PC-9 (cell line): ENCODE measurements around the gene MKNK2. TPM values are rescaled to one million over a fixed set of nuclear protein-coding genes. Genes with fewer than 3 reads are reported as not detected.

Experiments
- BruUV-seq: library from RNA; stranded (reverse); fragments of 400-500 nt; replicated peaks from 2 replicates; lab custom pipeline; 2021; lab: Mats Ljungman, UMichigan
- CTCF ChIA-PET: fragments of 300-600 bp; sonication (Branson Sonifier 250); formaldehyde crosslinking; loops from one replicate; lab custom pipeline; 2022; ENCODE audit warnings: antibody characterized with exemption; lab: Charles Lee
- POLR2A ChIA-PET: fragments of 300-600 bp; sonication (Branson Sonifier 250); formaldehyde crosslinking; loops from one replicate; lab custom pipeline; 2022; ENCODE audit warnings: antibody characterized with exemption; ENCODE audit not compliant: unreplicated experiment; lab: Charles Lee
- DNase-seq, 2 experiments: peaks; one replicate each; pipeline versions ENCODE4 v3.0.0 to v3.0.0-alpha.2; 2015 to 2022; ENCODE audit warnings: mixed read lengths in 1 of 2
- H2AFZ ChIP-seq: fragments of 200-600 bp; sonication (generic); 2 replicates; pipeline ENCODE4 v1.8.1; 2017; ENCODE audit warnings: antibody characterized with exemption
- H3F3A ChIP-seq: fragments of 200-600 bp; sonication (generic); 2 replicates; pipeline ENCODE4 v1.8.1; 2017; ENCODE audit warnings: antibody characterized with exemption, mild to moderate bottlenecking, low read depth; ENCODE audit not compliant: insufficient read depth
- H3K27ac ChIP-seq: fragments of 200-600 bp; sonication (generic); 2 replicates; pipeline ENCODE4 v1.6.1; 2016; ENCODE audit warnings: mixed run types
- H3K27me3 ChIP-seq: fragments of 200-600 bp; sonication (generic); 2 replicates; pipeline ENCODE4 v1.6.1; 2016; ENCODE audit warnings: low read depth, mixed run types; ENCODE audit not compliant: insufficient read depth
- H3K36me3 ChIP-seq: fragments of 200-600 bp; sonication (generic); 2 replicates; pipeline ENCODE4 v1.6.1; 2016; ENCODE audit warnings: low read depth, mixed run types
- H3K4me1 ChIP-seq: fragments of 200-600 bp; sonication (generic); replicated peaks from 2 replicates; pipeline ENCODE4 v1.6.1; 2016; ENCODE audit warnings: mixed run types; ENCODE audit not compliant: insufficient read depth
- H3K4me2 ChIP-seq: fragments of 200-600 bp; sonication (generic); 2 replicates; pipeline ENCODE4 v1.6.1; 2017; ENCODE audit warnings: mixed run types
- H3K4me3 ChIP-seq: fragments of 200-600 bp; sonication (generic); 2 replicates; pipeline ENCODE4 v1.6.1; 2016; ENCODE audit warnings: mixed run types
- H3K79me2 ChIP-seq: fragments of 200-600 bp; sonication (generic); 2 replicates; pipeline ENCODE4 v1.6.1; 2017; ENCODE audit warnings: low read depth, mixed run types
- H3K9me2 ChIP-seq: fragments of 200-600 bp; sonication (generic); 2 replicates; pipeline ENCODE4 v1.8.1; 2017; ENCODE audit warnings: mild to moderate bottlenecking; ENCODE audit not compliant: insufficient read depth
- H3K9me3 ChIP-seq: fragments of 200-600 bp; sonication (generic); 2 replicates; pipeline ENCODE4 v1.8.1; 2016; ENCODE audit warnings: low read depth; ENCODE audit not compliant: insufficient read depth
- H4K20me1 ChIP-seq: fragments of 200-600 bp; sonication (generic); 2 replicates; pipeline ENCODE4 v1.8.1; 2017; ENCODE audit not compliant: insufficient read depth
- CTCF ChIP-seq: fragments of 200-600 bp; sonication (generic); conservative IDR thresholded peaks from 2 replicates; pipeline ENCODE4 v1.6.1; 2017; ENCODE audit warnings: mixed run types, antibody characterized with exemption, mild to moderate bottlenecking, moderate library complexity
- EZH2 ChIP-seq: fragments of 200-600 bp; sonication (generic); IDR thresholded peaks from 2 replicates; pipeline ENCODE4 v1.8.0; 2017; ENCODE audit warnings: antibody characterized with exemption, low read depth
- intact Hi-C: fragments of 100-400 bp; cut with micrococcal nuclease; formaldehyde crosslinking; loops from one replicate; pipeline ENCODE4 v1.10.0; 2022; ENCODE audit not compliant: unreplicated experiment
- total RNA-seq: library from RNA; stranded (reverse); gene quantifications from 2 replicates; pipeline ENCODE4 v1.2.3, GENCODE V29; 2021

The MKNK2 gene
- total RNA-seq, 1 experiment from 2014 or later: 132 TPM

- peaks cover 15% of the 10 kb centered on the region for H3F3A ChIP-seq
- no peak overlapping the region for H3K4me2 ChIP-seq
- no peak for DNase-seq
- H3K36me3 ChIP-seq: no peaks in the 10 kb centered on the region
- no peaks in the 10 kb centered on the region for H3K79me2 ChIP-seq
- no peaks in the 10 kb centered on the region for H3K9me2 ChIP-seq
- ChIA-PET POLR2A (interaction anchor here (0.7 kb wide), 1 partner anchor 500 kb away, joined by 3 read pairs; no protein-coding TSS in a partner anchor), CTCF (no interaction called here)
- intact Hi-C loops: no loop called here
- peaks cover 15% of the 10 kb centered on the region for H3K4me1 ChIP-seq
- TF ChIP-seq EZH2: no peak
- no peak for TF ChIP-seq CTCF
- no TSS peak for BruUV-seq
- no peak overlapping the region for H2AFZ ChIP-seq
- no peaks in the 10 kb centered on the region for H4K20me1 ChIP-seq
- H3K27ac ChIP-seq: no peak overlapping the region
- H3K4me3 ChIP-seq: no peak overlapping the region
- no peaks in the 10 kb centered on the region for H3K27me3 ChIP-seq
- H3K9me3 ChIP-seq: no peaks in the 10 kb centered on the region
Measured at GRCh38 chr19:2027361-2027760, 23.7 kb downstream of the MKNK2 start.

- Histone ChIP-seq H3K4me3 (no peak overlapping the region), H3K36me3 (no peaks in the 10 kb centered on the region), H3K27ac (no peak overlapping the region), H3F3A (peaks cover 11% of the 10 kb centered on the region), H3K9me2 (no peaks in the 10 kb centered on the region), H3K4me2 (no peak overlapping the region), H3K79me2 (no peaks in the 10 kb centered on the region), H4K20me1 (no peaks in the 10 kb centered on the region), H3K9me3 (no peaks in the 10 kb centered on the region), H2AFZ (no peak overlapping the region), H3K27me3 (no peaks in the 10 kb centered on the region), H3K4me1 (peaks cover 11% of the 10 kb centered on the region)
- no peak for DNase-seq
- no peak for TF ChIP-seq CTCF
- TF ChIP-seq EZH2: no peak
- ChIA-PET CTCF (no interaction called here), POLR2A (interaction anchor here (0.7 kb wide), 1 partner anchor 501 kb away, joined by 3 read pairs; no protein-coding TSS in a partner anchor)
- no TSS peak for BruUV-seq
- intact Hi-C loops: no loop called here
Measured at GRCh38 chr19:2026770-2027169, 24.3 kb downstream of the MKNK2 start.

GRCh38 chr19:2022289-2022688, 28.8 kb downstream of the MKNK2 start:
- CTCF ChIA-PET: no interaction called here

More at GRCh38 chr19:2022289-2022688, 28.8 kb downstream of the MKNK2 start:
- no peaks in the 10 kb centered on the region for H3K27me3 ChIP-seq
- H4K20me1 ChIP-seq: no peaks in the 10 kb centered on the region
- intact Hi-C loops: no loop called here
- H3K4me3 ChIP-seq: no peak overlapping the region
- no TSS peak for BruUV-seq
- H2AFZ ChIP-seq: no peak overlapping the region
- POLR2A ChIA-PET: interaction anchor here (0.6 kb wide), 1 partner anchor 132 kb away, joined by 3 read pairs; no protein-coding TSS in a partner anchor
- no peak overlapping the region for H3K27ac ChIP-seq
- H3K79me2 ChIP-seq: no peaks in the 10 kb centered on the region
- no peaks in the 10 kb centered on the region for H3K36me3 ChIP-seq
- H3F3A ChIP-seq: no peaks in the 10 kb centered on the region
- H3K4me1 ChIP-seq: no peaks in the 10 kb centered on the region
- no peak overlapping the region for H3K4me2 ChIP-seq
- no peak for DNase-seq
- no peak for TF ChIP-seq EZH2
- TF ChIP-seq CTCF: no peak
- no peaks in the 10 kb centered on the region for H3K9me3 ChIP-seq
- no peaks in the 10 kb centered on the region for H3K9me2 ChIP-seq
